C4-2B (cell line): ENCODE measurements around the gene TBC1D2.

Experiments
- H3K27ac ChIP-seq: fragments of 450-650 bp; 2 replicates; pipeline ENCODE4 v1.5.1; 2017
- ZFX ChIP-seq: fragments of 450-650 bp; IDR thresholded peaks from 2 replicates; pipeline ENCODE4 v1.6.1; 2017
- TF ChIP-seq, protein P1 (sequence below): fragments of 450-650 bp; conservative IDR thresholded peaks from 2 replicates; pipeline ENCODE4 v1.5.1; 2017; ENCODE audit warnings: mild to moderate bottlenecking

The TBC1D2 gene

DNA sequence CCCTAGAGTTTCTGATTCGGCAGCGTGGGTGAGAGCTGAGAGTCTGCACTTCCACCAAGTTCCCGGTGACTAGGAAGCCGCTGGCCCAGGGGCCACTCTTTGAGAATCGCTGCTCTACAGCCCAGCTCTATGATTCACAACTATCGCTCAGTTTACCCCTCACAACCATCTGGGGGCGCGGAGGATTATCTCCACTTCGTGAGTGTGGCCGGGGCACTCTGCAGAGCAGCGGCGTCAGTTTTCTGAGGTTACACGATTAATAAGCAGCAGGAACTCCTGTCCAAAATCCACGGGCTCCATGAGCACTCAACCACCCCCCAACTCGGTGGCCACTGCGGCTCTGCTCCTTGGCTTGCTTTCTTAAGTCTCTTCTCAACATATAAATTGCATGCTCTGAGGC is 82.3 kb downstream of the TBC1D2 start:
- H3K27ac ChIP-seq, result peak overlapping the region; percentile 50
- TF ChIP-seq ZFX, result no peak
- TF ChIP-seq, protein P1, sequence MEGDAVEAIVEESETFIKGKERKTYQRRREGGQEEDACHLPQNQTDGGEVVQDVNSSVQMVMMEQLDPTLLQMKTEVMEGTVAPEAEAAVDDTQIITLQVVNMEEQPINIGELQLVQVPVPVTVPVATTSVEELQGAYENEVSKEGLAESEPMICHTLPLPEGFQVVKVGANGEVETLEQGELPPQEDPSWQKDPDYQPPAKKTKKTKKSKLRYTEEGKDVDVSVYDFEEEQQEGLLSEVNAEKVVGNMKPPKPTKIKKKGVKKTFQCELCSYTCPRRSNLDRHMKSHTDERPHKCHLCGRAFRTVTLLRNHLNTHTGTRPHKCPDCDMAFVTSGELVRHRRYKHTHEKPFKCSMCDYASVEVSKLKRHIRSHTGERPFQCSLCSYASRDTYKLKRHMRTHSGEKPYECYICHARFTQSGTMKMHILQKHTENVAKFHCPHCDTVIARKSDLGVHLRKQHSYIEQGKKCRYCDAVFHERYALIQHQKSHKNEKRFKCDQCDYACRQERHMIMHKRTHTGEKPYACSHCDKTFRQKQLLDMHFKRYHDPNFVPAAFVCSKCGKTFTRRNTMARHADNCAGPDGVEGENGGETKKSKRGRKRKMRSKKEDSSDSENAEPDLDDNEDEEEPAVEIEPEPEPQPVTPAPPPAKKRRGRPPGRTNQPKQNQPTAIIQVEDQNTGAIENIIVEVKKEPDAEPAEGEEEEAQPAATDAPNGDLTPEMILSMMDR, result no peak

DNA sequence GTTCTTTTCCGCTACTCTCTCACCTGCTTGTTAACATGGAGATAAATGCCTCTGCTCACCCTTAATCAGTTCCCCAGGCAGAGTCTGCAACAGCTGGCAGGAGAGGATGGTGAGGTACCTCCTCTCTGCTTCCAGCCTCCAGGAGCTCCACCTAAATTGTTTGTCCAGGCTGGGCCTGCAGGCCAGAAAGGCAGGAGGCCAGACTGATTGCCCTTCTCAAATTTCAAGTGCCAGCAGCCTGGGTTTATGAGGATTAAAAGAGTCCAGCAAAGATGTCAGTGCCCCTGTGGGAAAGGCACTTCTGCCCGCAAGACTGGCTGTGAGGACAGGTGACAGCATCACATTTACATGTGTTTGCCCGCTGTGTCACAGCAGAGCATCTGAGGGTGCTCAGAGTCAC is 82.8 kb downstream of the TBC1D2 start:
- H3K27ac ChIP-seq, result peak overlapping the region; percentile 50
- no peak for TF ChIP-seq ZFX
- TF ChIP-seq, protein P1, result no peak

DNA sequence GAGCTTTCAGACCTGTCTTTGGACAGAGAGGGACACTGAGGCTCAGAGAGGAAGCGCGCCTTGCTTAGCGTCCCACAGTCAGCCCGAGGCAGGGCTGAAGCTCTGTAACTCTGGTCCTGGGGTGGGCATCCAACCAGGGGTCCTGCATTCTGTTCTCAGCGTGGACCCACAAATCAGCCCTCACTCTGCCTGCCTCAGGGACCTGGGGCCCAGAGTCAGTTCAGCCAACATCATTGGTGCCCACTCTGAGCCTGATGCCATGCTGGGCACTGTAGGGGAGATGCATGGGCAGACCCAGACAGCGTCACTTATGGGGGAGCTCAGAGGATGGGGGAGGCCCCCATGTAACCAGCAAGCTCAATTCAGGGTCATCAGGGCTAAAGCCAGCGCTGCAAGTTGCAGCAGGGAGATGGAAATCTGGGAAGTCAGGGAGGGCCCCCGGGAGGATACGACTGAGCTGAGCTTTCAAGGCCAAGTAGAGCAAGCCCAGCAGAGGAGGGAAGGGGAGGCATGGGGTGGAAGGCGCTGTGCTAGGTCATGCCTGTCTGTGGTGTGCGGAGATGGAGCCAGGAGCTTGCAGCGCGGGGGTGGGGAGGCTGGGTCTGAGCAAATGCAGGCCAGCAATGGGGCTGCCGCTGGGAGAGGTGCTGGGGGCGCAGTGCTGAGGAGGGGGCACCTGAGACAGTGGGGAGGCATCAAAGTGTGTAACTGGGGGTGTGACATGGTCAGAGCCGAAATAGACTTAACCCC is 84.1 kb downstream of the TBC1D2 start:
- TF ChIP-seq ZFX, result no peak
- TF ChIP-seq, protein P1, result no peak
- H3K27ac ChIP-seq, result no peak overlapping the region; the same call in 1 of the 2 replicates

DNA sequence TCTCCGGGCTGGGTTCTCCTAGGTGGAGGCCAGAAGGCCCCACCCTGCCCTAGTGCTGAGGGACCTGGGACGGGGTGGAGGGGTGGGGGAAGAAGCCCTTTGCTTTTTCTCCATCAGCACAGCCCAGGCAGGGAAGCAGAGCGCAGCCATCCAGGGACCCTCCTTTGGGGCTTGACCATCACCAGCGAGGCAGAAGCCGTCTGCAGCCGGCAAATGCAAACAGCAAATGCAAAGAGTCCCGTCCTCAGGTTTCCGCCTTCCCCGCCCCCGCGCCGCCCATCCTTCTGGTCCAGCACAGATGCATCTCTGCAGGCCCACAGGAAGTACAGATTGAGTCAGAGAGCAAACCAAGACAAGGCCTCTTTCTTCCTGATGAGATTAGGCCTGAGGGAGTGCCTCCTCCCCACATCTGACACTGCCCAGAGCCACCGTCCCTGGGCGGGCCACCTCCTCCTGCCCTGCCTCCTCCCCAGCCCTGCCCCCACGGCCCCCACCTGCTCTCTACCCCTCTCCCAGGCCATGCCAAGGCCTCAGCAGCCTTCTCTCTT is 86.4 kb downstream of the TBC1D2 start:
- H3K27ac ChIP-seq, result no peak overlapping the region
- TF ChIP-seq, protein P1, result no peak
- TF ChIP-seq ZFX, result no peak

DNA sequence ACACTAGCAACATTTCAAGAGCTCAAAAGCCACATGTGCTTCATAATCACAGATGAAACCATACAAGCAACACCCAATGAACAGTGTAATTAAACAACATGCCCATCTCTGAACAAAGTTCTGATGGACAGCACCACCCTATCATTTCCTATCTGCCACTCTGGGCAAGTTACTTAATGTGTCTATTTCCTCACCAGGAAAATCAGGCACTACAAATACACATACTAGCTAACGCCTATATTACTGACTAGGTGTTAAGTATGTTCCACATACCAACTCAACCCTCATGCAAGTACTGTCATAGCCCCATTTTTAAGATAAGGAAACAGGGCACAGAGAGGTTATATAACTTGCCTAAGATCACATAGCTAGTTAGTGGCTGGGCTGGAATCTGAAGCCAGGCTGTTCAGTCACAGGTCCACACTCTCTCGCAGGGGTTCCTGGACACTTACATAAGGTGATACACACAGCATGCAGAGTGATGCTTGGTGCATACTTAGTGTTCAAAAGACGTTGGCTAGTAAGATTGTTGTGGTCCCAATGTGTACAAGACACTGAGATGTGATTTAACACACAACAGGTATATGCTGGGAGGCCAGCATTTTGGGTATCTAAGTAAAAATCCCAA is 87.2 kb downstream of the TBC1D2 start:
- no peak overlapping the region for H3K27ac ChIP-seq
- TF ChIP-seq, protein P1, result no peak
- TF ChIP-seq ZFX, result no peak

DNA sequence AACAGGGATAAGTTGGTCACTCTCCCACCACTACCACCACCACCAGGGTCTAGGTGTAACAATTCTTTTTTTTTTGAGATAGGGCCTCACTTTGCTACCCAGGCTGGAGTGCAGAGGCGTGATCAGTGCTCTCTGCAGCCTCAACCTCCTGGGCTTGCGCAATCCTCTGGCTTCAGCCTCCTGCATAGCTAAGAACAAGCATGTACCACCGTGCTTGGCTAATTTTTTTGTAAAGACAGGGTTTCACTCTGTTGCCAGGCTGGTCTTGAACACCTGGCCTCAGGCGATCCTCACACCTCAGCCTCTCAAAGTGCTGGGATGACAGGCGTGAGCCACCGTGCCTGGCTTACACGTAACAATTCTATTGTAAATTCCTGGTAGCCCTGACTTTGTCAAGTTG is 90.5 kb downstream of the TBC1D2 start:
- TF ChIP-seq, protein P1, result no peak
- TF ChIP-seq ZFX, result no peak
- no peak overlapping the region for H3K27ac ChIP-seq

DNA sequence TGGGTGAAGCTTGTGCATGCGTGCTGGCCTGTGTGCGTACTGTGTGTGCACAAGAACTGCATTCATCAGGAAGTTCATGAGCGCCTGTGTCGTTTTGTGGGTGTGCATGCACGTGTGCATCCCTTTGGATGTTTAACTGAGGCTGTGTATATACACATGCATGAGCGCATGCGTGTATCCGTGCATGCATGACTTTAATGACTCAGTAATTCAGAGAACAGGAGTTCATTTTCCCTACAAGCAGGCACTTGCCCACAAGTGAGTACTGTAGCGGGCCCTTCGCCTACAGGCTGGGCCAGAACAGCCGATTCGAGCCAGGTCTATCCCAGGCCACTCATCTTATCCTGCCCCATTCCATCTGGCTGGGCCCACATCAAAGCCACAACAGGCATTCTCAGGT is 92.8 kb downstream of the TBC1D2 start:
- TF ChIP-seq, protein P1, result no peak
- no peak for TF ChIP-seq ZFX
- H3K27ac ChIP-seq, result no peak overlapping the region
